SK-N-SH (cell line): Measurements from ENCODE around the gene MAP3K6. TPM values are rescaled to one million over a fixed set of nuclear protein-coding genes. Genes with fewer than 3 reads are reported as not detected.
A peak's percentile ranks its signal among the peaks of the same experiment; 100 is the strongest.

ENCODE experiments used
- CTCF ChIA-PET: fragments of 300-600, 350-600 bp; formaldehyde crosslinking; extraction: SDS; loops from one replicate; lab custom pipeline; 2021; lab: Yijun Ruan, JAX
- POLR2A ChIA-PET: fragments of 350-600 bp; sonication (Branson Sonifier 250); formaldehyde crosslinking; extraction: SDS; loops from one replicate; lab custom pipeline; 2020; ENCODE audit warnings: antibody characterized with exemption, inconsistent platforms; lab: Yijun Ruan, JAX
- DNase-seq: peaks from one replicate; pipeline ENCODE4 v3.0.0; 2012
- H2AFZ ChIP-seq: fragments of 200-600 bp; sonication (generic); 2 replicates; pipeline ENCODE4 v1.8.1; 2016; ENCODE audit warnings: antibody characterized with exemption, mild to moderate bottlenecking, low read depth
- H3F3A ChIP-seq: fragments of 200-600 bp; sonication (generic); replicated peaks from 2 replicates; pipeline ENCODE3; 2016; ENCODE audit warnings: antibody characterized with exemption, mild to moderate bottlenecking; ENCODE audit not compliant: insufficient read depth
- H3K27ac ChIP-seq, 2 experiments: fragments of 200-500 bp in 1 of 2; fragments of 200-600 bp in 1 of 2; sonication (Bioruptor generic) in 1 of 2; sonication (generic), shearing (Covaris generic) in 1 of 2; 2 replicates each; pipeline versions ENCODE4 v1.5.1 to v1.6.1; 2014 to 2016; ENCODE audit warnings: low read depth in 2 of 2, inconsistent platforms in 1 of 2, low read length in 1 of 2, mild to moderate bottlenecking in 1 of 2, mixed read lengths in 1 of 2
- H3K27me3 ChIP-seq: fragments of 200-600 bp; sonication (generic), shearing (Covaris generic); 2 replicates; pipeline ENCODE4 v1.6.1; 2016; ENCODE audit warnings: mixed run types; ENCODE audit not compliant: insufficient read depth
- H3K36me3 ChIP-seq, 2 experiments: fragments of 200-500 bp in 1 of 2; fragments of 200-600 bp in 1 of 2; sonication (Bioruptor generic) in 1 of 2; sonication (generic) in 1 of 2; replicated peaks in 1 of 2; 2 replicates each; pipeline versions ENCODE3 to v1.5.1; 2014 to 2016; ENCODE audit warnings: low read length in 1 of 2, mild to moderate bottlenecking in 1 of 2; ENCODE audit not compliant: insufficient read depth in 2 of 2, control insufficient read depth in 1 of 2
- H3K4me1 ChIP-seq, 2 experiments: fragments of 200-500 bp in 1 of 2; fragments of 200-600 bp in 1 of 2; sonication (Bioruptor generic) in 1 of 2; sonication (generic), shearing (Covaris generic) in 1 of 2; 2 replicates each; pipeline versions ENCODE4 v1.5.1 to v1.6.1; 2014 to 2016; ENCODE audit warnings: low read depth in 1 of 2, low read length in 1 of 2, mixed run types in 1 of 2; ENCODE audit not compliant: insufficient read depth in 2 of 2, control insufficient read depth in 1 of 2
- H3K4me2 ChIP-seq: fragments of 200-600 bp; sonication (generic), shearing (Covaris generic); 2 replicates; pipeline ENCODE4 v1.6.1; 2017; ENCODE audit warnings: mixed run types
- H3K4me3 ChIP-seq, 2 experiments: fragments of 200-500 bp in 1 of 2; fragments of 200-600 bp in 1 of 2; sonication (Bioruptor generic) in 1 of 2; sonication (generic), shearing (Covaris generic) in 1 of 2; 2 replicates each; pipeline versions ENCODE4 v1.5.1 to v1.8.1; 2014 to 2016; ENCODE audit warnings: low read depth in 2 of 2, inconsistent platforms in 1 of 2, low read length in 1 of 2, mild to moderate bottlenecking in 1 of 2, mixed read lengths in 1 of 2, moderate library complexity in 1 of 2
- H3K79me2 ChIP-seq: fragments of 200-600 bp; sonication (generic); 2 replicates; pipeline ENCODE4 v1.8.1; 2017; ENCODE audit warnings: mild to moderate bottlenecking; ENCODE audit not compliant: insufficient read depth
- H3K9ac ChIP-seq: fragments of 200-600 bp; sonication (generic); 2 replicates; pipeline ENCODE4 v1.6.1; 2017; ENCODE audit warnings: mixed run types
- H3K9me2 ChIP-seq: fragments of 200-600 bp; sonication (generic); 2 replicates; pipeline ENCODE4 v1.6.1; 2017; ENCODE audit warnings: mixed run types
- H3K9me3 ChIP-seq: fragments of 200-600 bp; sonication (generic); 2 replicates; pipeline ENCODE4 v1.6.1; 2017; ENCODE audit warnings: mixed run types, mild to moderate bottlenecking, moderate library complexity
- H4K20me1 ChIP-seq: fragments of 200-600 bp; sonication (generic); 2 replicates; pipeline ENCODE4 v1.6.1; 2017; ENCODE audit warnings: mild to moderate bottlenecking, mixed run types; ENCODE audit not compliant: insufficient read depth
- CHD2 ChIP-seq: fragments of 150-350 bp; IDR thresholded peaks from 2 replicates; pipeline ENCODE4 v1.6.1; 2018; ENCODE audit warnings: low read length; ENCODE audit not compliant: partially characterized antibody
- ELF1 ChIP-seq: IDR thresholded peaks from 2 replicates; pipeline ENCODE4 v1.4.0; 2012
- EZH2phosphoT487 ChIP-seq: fragments of 200-600 bp; sonication (generic); IDR thresholded peaks from 2 replicates; pipeline ENCODE4 v1.6.1; 2017; ENCODE audit warnings: low read depth, mixed run types, mild to moderate bottlenecking, antibody characterized with exemption, moderate library complexity, borderline replicate concordance
- FOXJ3 ChIP-seq: sonication (generic); formaldehyde crosslinking; IDR thresholded peaks from 2 replicates; pipeline ENCODE4 v1.5.1; 2020; ENCODE audit warnings: mild to moderate bottlenecking, missing genetic modification reagents
- FOXM1 ChIP-seq: IDR thresholded peaks from 2 replicates; pipeline ENCODE4 v1.4.0; 2012; ENCODE audit warnings: low read depth, mild to moderate bottlenecking
- GATA2 ChIP-seq: sonication (generic); formaldehyde crosslinking; IDR thresholded peaks from 2 replicates; pipeline ENCODE4 v1.5.0; 2020; ENCODE audit warnings: mild to moderate bottlenecking, missing genetic modification reagents
- MEF2A ChIP-seq: IDR thresholded peaks from 2 replicates; pipeline ENCODE4 v1.4.0; 2012; ENCODE audit warnings: low read depth, borderline replicate concordance
- RCOR1 ChIP-seq: fragments of 150-350 bp; IDR thresholded peaks from 2 replicates; pipeline ENCODE4 v1.6.1; 2017; ENCODE audit warnings: antibody characterized with exemption, low read length
- RFX5 ChIP-seq: IDR thresholded peaks from 2 replicates; pipeline ENCODE4 v1.6.1; 2012; ENCODE audit warnings: mild to moderate bottlenecking, improper control_type of control experiment, low read length
- SIN3A ChIP-seq: IDR thresholded peaks from 2 replicates; pipeline ENCODE4 v1.6.1; 2012; ENCODE audit warnings: low read depth, mild to moderate bottlenecking, low read length, moderate library complexity, borderline replicate concordance
- SMC3 ChIP-seq: IDR thresholded peaks from 2 replicates; pipeline ENCODE4 v1.6.1; 2012; ENCODE audit warnings: low read depth, low read length, improper control_type of control experiment
- TAF1 ChIP-seq: IDR thresholded peaks from 2 replicates; pipeline ENCODE4 v1.6.1; 2012; ENCODE audit warnings: low read depth, mild to moderate bottlenecking, low read length, moderate library complexity, borderline replicate concordance
- WGBS: methylation state at CpG from one replicate; pipeline ENCODE4 v1.1.6; 2017; ENCODE audit warnings: low lambda C conversion rate; 5-methylcytosine and 5-hydroxymethylcytosine counted together
- polyA plus RNA-seq, 3 experiments: library from polyadenylated mRNA; depleted of rRNA; stranded (reverse); fragments of >200 nt; gene quantifications; 2 replicates each; pipeline ENCODE4 v1.2.3, GENCODE V29; 2012
- TF ChIP-seq, protein P1 (sequence below): fragments of 200-600 bp; sonication (generic); IDR thresholded peaks from 2 replicates; pipeline ENCODE4 v1.6.1; 2017; ENCODE audit warnings: antibody characterized with exemption, mild to moderate bottlenecking, moderate library complexity
- TF ChIP-seq, protein P2 (sequence below): fragments of 150-350 bp; IDR thresholded peaks from 2 replicates; pipeline ENCODE4 v1.6.1; 2017; ENCODE audit warnings: antibody characterized with exemption, low read length, low read depth, borderline replicate concordance
- TF ChIP-seq, protein P3 (sequence below): IDR thresholded peaks from 2 replicates; pipeline ENCODE4; 2012

The MAP3K6 gene
- polyA plus RNA-seq, 1 of the 3 experiments (the other 2 are of a cell fraction) = 17.3 TPM

DNA sequence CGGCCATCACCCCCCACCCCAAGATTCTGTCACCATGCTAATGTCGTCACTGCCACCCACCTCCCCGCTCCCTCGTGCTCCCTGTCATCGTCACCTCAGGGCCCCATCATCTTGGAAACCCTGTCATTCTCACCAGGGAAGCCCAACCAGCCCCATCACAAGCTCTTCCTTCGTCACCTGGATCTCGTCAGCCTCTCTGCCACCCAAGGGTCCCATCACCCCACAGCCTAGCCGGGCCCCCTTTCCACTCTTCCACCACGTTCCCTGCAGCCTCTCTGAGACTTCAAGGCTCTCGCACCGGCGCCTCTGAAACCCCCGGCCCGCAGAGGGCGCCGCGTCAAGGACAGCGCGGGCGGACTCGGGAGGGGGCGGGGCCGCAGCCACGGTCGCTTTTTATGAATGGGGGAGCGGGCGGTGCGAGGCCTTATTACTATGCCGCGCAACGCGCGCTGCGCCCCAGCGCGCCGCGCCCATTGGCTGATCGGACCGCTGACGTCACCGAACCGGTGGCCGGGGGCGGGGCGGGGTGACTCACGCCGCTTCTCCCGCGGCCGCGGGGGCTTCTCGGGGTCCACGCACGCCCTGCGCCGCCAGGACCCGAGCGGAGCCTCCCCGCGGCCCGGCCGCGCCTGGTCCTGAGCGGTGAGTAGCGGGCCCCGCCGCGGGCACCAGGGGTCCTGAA lies 25.5 kb upstream of the MAP3K6 start, which contains the start of gene GPR3 (continued):
- TF ChIP-seq, protein P1, sequence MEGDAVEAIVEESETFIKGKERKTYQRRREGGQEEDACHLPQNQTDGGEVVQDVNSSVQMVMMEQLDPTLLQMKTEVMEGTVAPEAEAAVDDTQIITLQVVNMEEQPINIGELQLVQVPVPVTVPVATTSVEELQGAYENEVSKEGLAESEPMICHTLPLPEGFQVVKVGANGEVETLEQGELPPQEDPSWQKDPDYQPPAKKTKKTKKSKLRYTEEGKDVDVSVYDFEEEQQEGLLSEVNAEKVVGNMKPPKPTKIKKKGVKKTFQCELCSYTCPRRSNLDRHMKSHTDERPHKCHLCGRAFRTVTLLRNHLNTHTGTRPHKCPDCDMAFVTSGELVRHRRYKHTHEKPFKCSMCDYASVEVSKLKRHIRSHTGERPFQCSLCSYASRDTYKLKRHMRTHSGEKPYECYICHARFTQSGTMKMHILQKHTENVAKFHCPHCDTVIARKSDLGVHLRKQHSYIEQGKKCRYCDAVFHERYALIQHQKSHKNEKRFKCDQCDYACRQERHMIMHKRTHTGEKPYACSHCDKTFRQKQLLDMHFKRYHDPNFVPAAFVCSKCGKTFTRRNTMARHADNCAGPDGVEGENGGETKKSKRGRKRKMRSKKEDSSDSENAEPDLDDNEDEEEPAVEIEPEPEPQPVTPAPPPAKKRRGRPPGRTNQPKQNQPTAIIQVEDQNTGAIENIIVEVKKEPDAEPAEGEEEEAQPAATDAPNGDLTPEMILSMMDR = peak; percentile 64
- no peak for TF ChIP-seq FOXJ3 (CRISPR knock-in tag)
- TF ChIP-seq, protein P2, sequence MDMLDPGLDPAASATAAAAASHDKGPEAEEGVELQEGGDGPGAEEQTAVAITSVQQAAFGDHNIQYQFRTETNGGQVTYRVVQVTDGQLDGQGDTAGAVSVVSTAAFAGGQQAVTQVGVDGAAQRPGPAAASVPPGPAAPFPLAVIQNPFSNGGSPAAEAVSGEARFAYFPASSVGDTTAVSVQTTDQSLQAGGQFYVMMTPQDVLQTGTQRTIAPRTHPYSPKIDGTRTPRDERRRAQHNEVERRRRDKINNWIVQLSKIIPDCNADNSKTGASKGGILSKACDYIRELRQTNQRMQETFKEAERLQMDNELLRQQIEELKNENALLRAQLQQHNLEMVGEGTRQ = 0 out of 2 replicates have a peak, but pooled peaks have one; percentile 29
- peak; percentile 49 for TF ChIP-seq CHD2
- TF ChIP-seq SIN3A = no peak
- peak; percentile 58; the same call in 1 of the 2 replicates for TF ChIP-seq FOXM1
- TF ChIP-seq EZH2phosphoT487 = no peak
- TF ChIP-seq RFX5 = peak; percentile 93
- no peak for TF ChIP-seq ELF1

DNA sequence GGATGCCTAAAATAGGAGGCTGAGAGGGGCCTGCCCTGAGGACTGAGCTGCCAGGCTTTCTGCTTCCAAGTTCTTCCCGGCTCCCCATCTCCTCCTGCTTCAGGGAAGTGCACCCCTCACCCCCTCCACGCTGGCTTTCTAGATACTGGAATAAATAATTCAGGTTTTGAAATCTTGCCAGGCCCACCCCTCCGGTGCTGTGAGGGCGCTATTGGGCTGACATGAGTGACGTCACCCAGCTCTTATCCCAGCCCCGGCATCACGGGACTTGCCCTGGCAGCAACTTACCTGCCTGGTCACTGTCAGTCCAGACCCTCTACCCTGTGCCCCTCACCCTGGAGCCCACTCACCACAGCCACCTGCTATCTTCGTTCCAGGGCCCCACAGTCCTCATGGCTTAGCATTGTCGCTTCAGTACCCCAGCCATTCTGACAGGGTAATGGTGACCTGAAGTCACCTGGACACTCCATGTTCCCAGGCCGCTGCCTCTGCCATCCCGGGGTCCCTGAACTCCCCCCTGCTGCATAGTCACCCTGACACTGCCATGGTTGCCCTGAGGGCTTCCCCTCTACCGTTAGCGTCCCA lies 24.8 kb upstream of the MAP3K6 start:
- Histone ChIP-seq H3K79me2 (peaks cover 11% of the 10 kb centered on the region; the same call in 1 of the 2 replicates), H4K20me1 (no peaks in the 10 kb centered on the region), H3K27me3 (no peaks in the 10 kb centered on the region; the same call in 1 of the 2 replicates), H3K4me2 (peak overlapping the region; percentile 100), H3K9me2 (no peaks in the 10 kb centered on the region), H3K9ac (no peak overlapping the region), H2AFZ (no peak overlapping the region), H3K9me3 (no peaks in the 10 kb centered on the region), H3K4me3 (0 out of 4 replicates have a peak overlapping the region, but pooled peaks of 1 of the 2 experiments have one; percentile 94), H3F3A (peaks cover 9% of the 10 kb centered on the region), H3K4me1 (peaks cover 0 to 28% of the 10 kb centered on the region in 2 experiments; a peak in 2 of 4 replicates), H3K36me3 (no peaks in the 10 kb centered on the region), H3K27ac (no peak overlapping the region; a peak in 1 of 4 replicates)
- POLR2A ChIA-PET = interaction anchor here (1.0 to 1.8 kb wide), 3 partner anchors 26 to 215 kb away, joined by 3 to 10 read pairs (median 5); partner anchors contain the start of gene MAP3K6
- WGBS = 49% methylated on average over 11 of the region's 13 CpGs
- CTCF ChIA-PET = interaction anchor here (0.6 to 20.0 kb wide), 24 partner anchors 9 to 381 kb away, joined by 3 to 731 read pairs (median 5); partner anchors contain the start of genes CD164L2, MAP3K6 and STX12
- DNase-seq = no peak
- TF ChIP-seq TAF1 (no peak), RFX5 (no peak), RCOR1 (no peak), GATA2 (CRISPR knock-in tag) (no peak), FOXJ3 (CRISPR knock-in tag) (no peak), MEF2A (no peak), SMC3 (no peak)
- TF ChIP-seq, protein P3, sequence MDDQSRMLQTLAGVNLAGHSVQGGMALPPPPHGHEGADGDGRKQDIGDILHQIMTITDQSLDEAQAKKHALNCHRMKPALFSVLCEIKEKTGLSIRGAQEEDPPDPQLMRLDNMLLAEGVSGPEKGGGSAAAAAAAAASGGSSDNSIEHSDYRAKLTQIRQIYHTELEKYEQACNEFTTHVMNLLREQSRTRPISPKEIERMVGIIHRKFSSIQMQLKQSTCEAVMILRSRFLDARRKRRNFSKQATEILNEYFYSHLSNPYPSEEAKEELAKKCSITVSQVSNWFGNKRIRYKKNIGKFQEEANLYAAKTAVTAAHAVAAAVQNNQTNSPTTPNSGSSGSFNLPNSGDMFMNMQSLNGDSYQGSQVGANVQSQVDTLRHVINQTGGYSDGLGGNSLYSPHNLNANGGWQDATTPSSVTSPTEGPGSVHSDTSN = no peak
